H9 (cell line): Measurements from ENCODE around the gene MLIP. TPM values are rescaled to one million over a fixed set of nuclear protein-coding genes. Genes with fewer than 3 reads are reported as not detected.

Experiments
- DNase-seq: peaks from one replicate; pipeline ENCODE4 v3.0.0-alpha.2; 2017
- H2AFZ ChIP-seq: one replicate; pipeline ENCODE4 v1.6.1; 2013; ENCODE audit warnings: mild to moderate bottlenecking, low read length, control low read depth, moderate library complexity
- H2AK5ac ChIP-seq: 2 replicates; pipeline ENCODE4 v1.6.1; 2013; ENCODE audit warnings: low read length, control low read depth, mixed read lengths; ENCODE audit not compliant: insufficient read length
- H2BK120ac ChIP-seq: one replicate; pipeline ENCODE4 v1.6.1; 2013; ENCODE audit warnings: low read depth, mild to moderate bottlenecking, low read length, control low read depth, inconsistent platforms; ENCODE audit not compliant: poor library complexity, severe bottlenecking
- H2BK12ac ChIP-seq: 2 replicates; pipeline ENCODE4 v1.6.1; 2013; ENCODE audit warnings: low read length, control low read depth, mixed read lengths, low read depth; ENCODE audit not compliant: insufficient read length
- H2BK15ac ChIP-seq: 2 replicates; pipeline ENCODE4 v1.6.1; 2013; ENCODE audit warnings: low read depth, low read length, control low read depth
- H2BK20ac ChIP-seq: one replicate; pipeline ENCODE4 v1.6.1; 2013; ENCODE audit warnings: low read depth, mild to moderate bottlenecking, low read length, control low read depth, inconsistent platforms; ENCODE audit not compliant: poor library complexity, severe bottlenecking
- H2BK5ac ChIP-seq: 2 replicates; pipeline ENCODE4 v1.6.1; 2013; ENCODE audit warnings: low read length, control low read depth, mixed read lengths; ENCODE audit not compliant: insufficient read length
- H3K14ac ChIP-seq: 2 replicates; pipeline ENCODE4 v1.6.1; 2013; ENCODE audit warnings: low read length, control low read depth; ENCODE audit not compliant: insufficient read depth
- H3K18ac ChIP-seq: 2 replicates; pipeline ENCODE4 v1.6.1; 2013; ENCODE audit warnings: low read depth, mild to moderate bottlenecking, mixed read lengths, low read length, control low read depth; ENCODE audit not compliant: insufficient read length
- H3K23ac ChIP-seq: 2 replicates; pipeline ENCODE4 v1.6.1; 2013; ENCODE audit warnings: low read length, control low read depth, mixed read lengths, low read depth; ENCODE audit not compliant: insufficient read length
- H3K23me2 ChIP-seq: 2 replicates; pipeline ENCODE4 v1.6.1; 2013; ENCODE audit warnings: low read depth, mild to moderate bottlenecking, mixed read lengths, low read length, control low read depth; ENCODE audit not compliant: insufficient read length, poor library complexity, severe bottlenecking
- H3K27ac ChIP-seq: 2 replicates; pipeline ENCODE4 v1.5.1; 2013; ENCODE audit warnings: low read length, control low read depth, mixed read lengths, low read depth; ENCODE audit not compliant: insufficient read length
- H3K27me3 ChIP-seq: 2 replicates; pipeline ENCODE4 v1.6.1; 2013; ENCODE audit warnings: low read length, control low read depth, inconsistent platforms; ENCODE audit not compliant: insufficient read depth
- H3K4ac ChIP-seq: 2 replicates; pipeline ENCODE4 v1.6.1; 2013; ENCODE audit warnings: low read depth, mild to moderate bottlenecking, control low read depth, inconsistent platforms, low read length, moderate library complexity
- H3K4me1 ChIP-seq: 2 replicates; pipeline ENCODE4 v1.6.1; 2013; ENCODE audit warnings: low read length, control low read depth, inconsistent platforms; ENCODE audit not compliant: insufficient read depth
- H3K4me2 ChIP-seq: 2 replicates; pipeline ENCODE4 v1.6.1; 2013; ENCODE audit warnings: low read length, control low read depth, mixed read lengths; ENCODE audit not compliant: insufficient read length, insufficient read depth
- H3K56ac ChIP-seq: 2 replicates; pipeline ENCODE4 v1.6.1; 2013; ENCODE audit warnings: low read depth, mild to moderate bottlenecking, mixed read lengths, low read length, control low read depth; ENCODE audit not compliant: insufficient read length
- H3K79me1 ChIP-seq: 2 replicates; pipeline ENCODE4 v1.6.1; 2013; ENCODE audit warnings: low read depth, mild to moderate bottlenecking, moderate library complexity, low read length, control low read depth, inconsistent platforms; ENCODE audit not compliant: insufficient read depth, poor library complexity, severe bottlenecking
- H3K79me2 ChIP-seq: 2 replicates; pipeline ENCODE4 v1.6.1; 2013; ENCODE audit warnings: low read length, control low read depth, inconsistent platforms; ENCODE audit not compliant: insufficient read depth
- H3K9ac ChIP-seq: 2 replicates; pipeline ENCODE4 v1.6.1; 2013; ENCODE audit warnings: low read length, control low read depth, mixed read lengths; ENCODE audit not compliant: insufficient read length; ENCODE audit errors: extremely low read depth
- H3K9me3 ChIP-seq: one replicate; pipeline ENCODE4 v1.6.1; 2013; ENCODE audit warnings: low read depth, low read length, inconsistent platforms; ENCODE audit not compliant: control insufficient read depth
- H3T11ph ChIP-seq: one replicate; pipeline ENCODE4 v1.6.1; 2013; ENCODE audit warnings: mild to moderate bottlenecking, low read length, control low read depth, inconsistent platforms
- H4K20me1 ChIP-seq: one replicate; pipeline ENCODE4 v1.6.1; 2013; ENCODE audit not compliant: control insufficient read depth, insufficient read length, insufficient read depth
- H4K5ac ChIP-seq: 2 replicates; pipeline ENCODE4 v1.6.1; 2013; ENCODE audit warnings: low read depth, mild to moderate bottlenecking, mixed read lengths, low read length, control low read depth; ENCODE audit not compliant: insufficient read length
- H4K8ac ChIP-seq: replicated peaks from 2 replicates; pipeline ENCODE4 v1.6.1; 2013; ENCODE audit warnings: low read length, control low read depth, mixed read lengths, low read depth; ENCODE audit not compliant: insufficient read length
- H4K91ac ChIP-seq: 2 replicates; pipeline ENCODE4 v1.6.1; 2013; ENCODE audit warnings: low read depth, mild to moderate bottlenecking, moderate library complexity, mixed read lengths, low read length, control low read depth; ENCODE audit not compliant: insufficient read length
- H3K27ac Mint-ChIP-seq, 3 experiments: 2 replicates in 2 of 3; 3 replicates in 1 of 3; pipeline ENCODE4 v1.8.0; 2020 to 2021; ENCODE audit warnings: mixed read lengths in 3 of 3, mild to moderate bottlenecking in 1 of 3, moderate library complexity in 1 of 3
- H3K27me3 Mint-ChIP-seq: 2 replicates; pipeline ENCODE4 v1.8.0; 2021; ENCODE audit warnings: low read depth, mild to moderate bottlenecking, moderate library complexity, mixed read lengths
- H3K36me3 Mint-ChIP-seq, 3 experiments: 2 replicates in 2 of 3; 3 replicates in 1 of 3; pipeline ENCODE4 v1.8.0; 2020 to 2021; ENCODE audit warnings: low read depth in 3 of 3, mixed read lengths in 3 of 3; ENCODE audit not compliant: insufficient read depth in 1 of 3
- H3K4me1 Mint-ChIP-seq, 2 experiments: 2 replicates each; pipeline ENCODE4 v1.8.0; 2020; ENCODE audit warnings: mixed read lengths in 2 of 2
- H3K4me3 Mint-ChIP-seq, 2 experiments: 2 replicates in 1 of 2; 3 replicates in 1 of 2; pipeline ENCODE4 v1.8.0; 2020 to 2021; ENCODE audit warnings: mild to moderate bottlenecking in 2 of 2, mixed read lengths in 2 of 2, moderate library complexity in 1 of 2
- H3K9me3 Mint-ChIP-seq, 2 experiments: 2 replicates in 1 of 2; 3 replicates in 1 of 2; pipeline ENCODE4 v1.8.0; 2020; ENCODE audit warnings: mild to moderate bottlenecking in 2 of 2, mixed read lengths in 2 of 2, moderate library complexity in 1 of 2
- CTCF ChIP-seq: fragments of 200-600 bp; sonication (generic); conservative IDR thresholded peaks from 3 replicates; pipeline ENCODE4 v1.8.0; 2021; ENCODE audit warnings: antibody characterized with exemption, mild to moderate bottlenecking
- WGBS: extraction: QIAGEN DNeasy Blood & Tissue Kit; methylation state at CpG from one replicate; pipeline ENCODE4 v1.1.7; 2013; ENCODE audit warnings: missing lambda C conversion rate, low lambda C conversion rate, mixed read lengths; ENCODE audit not compliant: insufficient read length; ENCODE audit errors: extremely low coverage; 5-methylcytosine and 5-hydroxymethylcytosine counted together
- total RNA-seq: library from RNA; stranded (reverse); gene quantifications from 2 replicates; pipeline ENCODE4 v1.2.1, GENCODE V29; 2021

MLIP gene
- total RNA-seq, 1 experiment from 2014 or later, result not detected

GRCh38 chr6:54135665-54136369 lies 24.6 kb downstream of the MLIP start:
- no peak overlapping the region for H3K4me2 ChIP-seq
- H3K9me3 Mint-ChIP-seq, result no peaks in the 10 kb centered on the region
- no peak overlapping the region for H4K5ac ChIP-seq
- WGBS, result no CpG with 5 or more reads among the region's 2 CpGs
- no peak for TF ChIP-seq CTCF
- no peak overlapping the region for H3K27ac ChIP-seq
- H2BK15ac ChIP-seq, result no peak overlapping the region
- no peak overlapping the region for H3K4ac ChIP-seq
- no peaks in the 10 kb centered on the region for H3K4me1 Mint-ChIP-seq
- H4K8ac ChIP-seq, result no peak overlapping the region
- no peak overlapping the region for H2BK12ac ChIP-seq
- H4K91ac ChIP-seq, result no peak overlapping the region
- H3K4me1 ChIP-seq, result no peaks in the 10 kb centered on the region
- H2AFZ ChIP-seq, result no peak overlapping the region
- H3K4me3 Mint-ChIP-seq, result no peak overlapping the region
- no peaks in the 10 kb centered on the region for H3K9me3 ChIP-seq
- no peaks in the 10 kb centered on the region for H3K23me2 ChIP-seq
- H3T11ph ChIP-seq, result no peak overlapping the region
- H3K36me3 Mint-ChIP-seq, result no peaks in the 10 kb centered on the region
- no peak for DNase-seq
- H3K79me1 ChIP-seq, result no peaks in the 10 kb centered on the region
- no peak overlapping the region for H3K14ac ChIP-seq
- H4K20me1 ChIP-seq, result no peaks in the 10 kb centered on the region
- no peak overlapping the region for H2BK20ac ChIP-seq
- no peak overlapping the region for H3K18ac ChIP-seq
- no peaks in the 10 kb centered on the region for H3K27me3 Mint-ChIP-seq
- no peaks in the 10 kb centered on the region for H3K79me2 ChIP-seq
- no peak overlapping the region for H3K56ac ChIP-seq
- H2BK120ac ChIP-seq, result no peak overlapping the region
- no peak overlapping the region for H3K27ac Mint-ChIP-seq
- no peak overlapping the region for H3K9ac ChIP-seq
- H2AK5ac ChIP-seq, result no peak overlapping the region
- H3K23ac ChIP-seq, result no peak overlapping the region
- no peak overlapping the region for H2BK5ac ChIP-seq
- H3K27me3 ChIP-seq, result no peaks in the 10 kb centered on the region
